Mesenteric fat pad (tissue), 1 donor: ENCODE results near the gene NKX1-1. TPM values are rescaled to one million over a fixed set of nuclear protein-coding genes. Genes with fewer than 3 reads are reported as not detected.

Experiments used
- DNase-seq: peaks from one replicate; pipeline ENCODE4 v3.0.0-alpha.2; 2020; ENCODE audit warnings: low spot score
- total RNA-seq: library from RNA; stranded (reverse); fragmentation: NEBNext Ultra II Directional; extraction: Animal tissue kit (Norgen Biotek cat#: 25700); gene quantifications from one replicate; pipeline ENCODE4 v1.2.1, GENCODE V29; 2021
- donor health status: DM: yes; HTN: yes; CAD: no.

The NKX1-1 gene
- total RNA-seq, 1 donor from 2014 or later: not detected

DNA sequence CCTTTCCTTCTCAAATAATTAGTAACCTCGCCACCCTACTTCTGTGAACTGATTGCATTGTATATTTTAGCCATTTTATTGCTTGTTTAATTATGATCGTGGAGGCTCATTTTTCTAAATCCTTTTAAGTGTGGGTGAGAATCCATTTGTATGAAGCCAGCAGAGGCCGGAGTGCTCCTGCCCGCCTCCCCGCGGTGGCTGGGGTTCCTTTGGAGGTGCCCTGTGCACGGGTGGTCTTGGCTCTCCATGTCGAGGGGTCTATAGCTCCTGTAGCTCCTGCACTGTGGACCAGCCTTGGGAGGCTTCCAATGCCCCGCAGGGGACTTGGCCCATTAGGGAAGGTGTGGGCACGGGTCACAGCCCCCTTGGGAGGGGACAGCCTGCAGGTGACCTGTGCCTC lies 44.2 kb downstream of the NKX1-1 start:
- DNase-seq: no peak

DNA sequence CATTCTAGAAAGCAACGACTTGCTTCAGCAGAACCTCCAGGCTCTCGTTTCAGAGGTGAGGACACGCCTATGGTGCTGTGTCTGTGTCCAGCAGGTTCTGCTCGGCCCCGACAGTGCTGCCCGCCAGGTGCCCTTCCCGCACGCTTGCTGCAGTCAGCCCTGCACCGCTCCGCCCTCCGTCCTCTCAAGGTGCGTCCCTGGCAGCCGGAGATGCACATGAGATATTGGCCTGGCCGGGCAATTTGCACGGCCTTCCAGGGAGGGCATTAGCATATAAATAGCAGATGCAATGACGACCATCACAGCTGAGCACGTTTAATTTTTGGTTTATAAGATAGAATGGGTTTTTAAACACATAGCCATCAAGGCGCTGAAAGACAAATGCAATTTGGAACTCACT lies 44.8 kb downstream of the NKX1-1 start:
- DNase-seq: no peak

DNA sequence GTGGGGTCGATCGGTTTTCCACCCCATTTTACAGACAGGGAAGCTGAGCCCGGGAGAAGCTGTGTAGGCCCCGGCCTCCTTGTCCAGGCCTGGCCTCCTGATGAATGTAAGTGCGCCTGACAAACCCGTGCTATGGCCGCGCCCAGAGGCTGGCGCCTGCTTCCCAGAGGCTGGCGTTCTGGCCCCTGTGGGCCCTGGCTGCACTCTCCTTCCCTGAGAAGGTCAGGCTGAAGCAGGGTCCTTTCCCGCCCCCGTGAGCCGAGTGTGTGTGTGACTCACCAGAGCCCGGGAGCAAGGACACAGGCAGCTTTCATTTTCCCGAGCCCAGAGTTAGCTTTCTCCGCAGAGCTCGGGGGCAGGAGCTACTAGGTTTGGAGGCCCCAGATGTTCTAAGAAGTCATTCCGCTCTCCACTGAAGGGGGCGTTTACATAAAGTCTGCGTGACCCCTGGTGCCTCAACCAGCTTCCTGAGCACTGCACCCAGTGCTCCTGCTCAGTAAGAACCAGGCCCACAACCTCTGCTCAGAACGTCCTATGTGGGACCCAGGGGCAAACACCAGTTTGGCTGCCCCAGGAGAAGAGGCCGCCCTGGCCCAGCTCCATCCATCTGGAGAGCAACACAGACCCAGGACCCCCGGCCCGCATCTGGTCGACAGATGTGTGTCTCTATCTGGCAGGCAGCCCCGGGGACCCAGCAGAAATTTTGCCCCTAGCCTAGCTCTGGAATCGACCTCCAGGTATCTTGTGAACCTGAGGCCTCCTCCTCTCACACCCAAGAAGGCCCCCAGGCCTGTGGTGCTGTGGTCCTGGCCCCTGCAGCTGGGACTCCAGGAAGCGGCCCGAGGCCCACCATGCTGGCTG lies 45.6 kb downstream of the NKX1-1 start:
- no peak for DNase-seq

GRCh38 chr4:1359976-1360375 lies 46.3 kb downstream of the NKX1-1 start:
- DNase-seq: no peak

GRCh38 chr4:1359144-1359501 lies 47.1 kb downstream of the NKX1-1 start:
- DNase-seq: no peak

DNA sequence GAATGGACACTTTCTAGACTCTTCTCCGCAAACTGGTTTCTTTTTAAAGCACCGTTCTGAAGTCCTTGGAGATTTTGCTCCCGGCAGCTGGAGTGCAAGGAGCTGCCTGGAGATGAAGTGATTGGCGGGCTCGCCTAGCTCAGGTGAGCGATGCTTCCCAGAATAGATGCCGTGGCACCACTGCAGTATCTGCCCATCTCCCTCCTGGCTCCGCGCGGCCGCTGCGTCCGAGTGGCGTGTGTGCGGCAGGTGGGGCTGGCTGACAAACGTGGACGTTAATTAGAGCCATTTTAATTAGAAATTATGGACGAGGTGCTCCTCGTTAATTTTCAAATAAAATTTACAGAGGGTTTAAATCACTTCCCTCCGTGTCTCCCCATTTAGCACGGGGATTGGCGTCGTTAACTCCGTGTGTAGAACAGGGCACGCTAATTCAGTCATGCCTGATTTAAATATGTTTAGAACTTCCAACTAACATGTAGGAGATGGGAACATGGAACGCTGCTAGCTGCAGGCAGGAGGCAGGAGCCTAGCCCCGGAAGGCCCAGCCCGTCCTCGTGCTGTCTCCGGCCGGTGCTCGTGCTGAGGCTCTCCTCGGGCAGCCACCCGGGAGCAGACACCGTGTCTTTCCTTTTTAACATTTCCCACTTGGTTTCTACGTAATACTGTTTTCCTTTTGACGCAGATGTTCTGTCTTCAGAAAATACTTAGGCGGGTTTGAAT lies 47.7 kb downstream of the NKX1-1 start:
- no peak for DNase-seq

DNA sequence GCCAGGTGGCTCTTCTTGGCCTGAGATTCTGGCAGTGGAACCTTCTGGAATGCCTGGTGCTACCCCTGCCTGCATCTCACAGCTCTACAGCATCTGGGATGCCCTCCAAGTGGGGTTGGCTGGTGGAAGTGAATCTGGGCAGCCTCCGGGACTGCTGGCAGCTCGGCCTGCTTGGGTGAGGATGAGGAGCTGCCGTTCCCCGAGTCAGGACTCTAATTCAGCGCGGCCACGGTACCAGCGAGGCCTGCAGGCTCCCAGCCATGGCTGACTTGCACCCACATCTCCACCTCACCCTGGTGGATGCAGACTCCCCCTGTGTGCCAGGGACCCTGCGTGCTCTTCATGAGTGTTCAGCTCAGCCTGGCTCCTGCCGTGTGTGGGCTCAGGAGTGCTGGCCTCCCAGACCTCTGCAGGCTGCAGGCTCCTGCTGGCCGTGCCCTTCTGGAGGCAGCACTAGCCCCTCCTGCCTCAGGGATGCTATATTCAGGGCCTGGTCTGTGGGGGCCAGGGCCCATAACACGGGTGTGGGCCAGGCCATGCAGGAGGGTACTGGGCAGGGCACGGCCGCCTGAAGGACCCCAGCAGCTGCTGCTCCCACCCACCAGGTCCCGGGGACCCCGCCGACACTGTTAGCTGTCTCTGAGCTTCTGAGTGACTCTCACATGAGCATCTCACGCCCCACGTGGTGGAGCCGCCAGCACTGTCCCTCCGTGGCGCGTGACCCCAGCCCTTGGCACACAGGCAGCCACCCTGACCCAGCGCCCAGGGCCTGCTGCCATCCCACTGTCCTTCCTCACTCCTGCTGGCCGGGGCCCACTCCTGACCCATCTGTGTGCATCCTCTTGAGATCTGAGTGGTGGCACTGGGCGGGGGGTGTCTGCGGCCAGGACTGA lies 48.6 kb downstream of the NKX1-1 start:
- no peak for DNase-seq

DNA sequence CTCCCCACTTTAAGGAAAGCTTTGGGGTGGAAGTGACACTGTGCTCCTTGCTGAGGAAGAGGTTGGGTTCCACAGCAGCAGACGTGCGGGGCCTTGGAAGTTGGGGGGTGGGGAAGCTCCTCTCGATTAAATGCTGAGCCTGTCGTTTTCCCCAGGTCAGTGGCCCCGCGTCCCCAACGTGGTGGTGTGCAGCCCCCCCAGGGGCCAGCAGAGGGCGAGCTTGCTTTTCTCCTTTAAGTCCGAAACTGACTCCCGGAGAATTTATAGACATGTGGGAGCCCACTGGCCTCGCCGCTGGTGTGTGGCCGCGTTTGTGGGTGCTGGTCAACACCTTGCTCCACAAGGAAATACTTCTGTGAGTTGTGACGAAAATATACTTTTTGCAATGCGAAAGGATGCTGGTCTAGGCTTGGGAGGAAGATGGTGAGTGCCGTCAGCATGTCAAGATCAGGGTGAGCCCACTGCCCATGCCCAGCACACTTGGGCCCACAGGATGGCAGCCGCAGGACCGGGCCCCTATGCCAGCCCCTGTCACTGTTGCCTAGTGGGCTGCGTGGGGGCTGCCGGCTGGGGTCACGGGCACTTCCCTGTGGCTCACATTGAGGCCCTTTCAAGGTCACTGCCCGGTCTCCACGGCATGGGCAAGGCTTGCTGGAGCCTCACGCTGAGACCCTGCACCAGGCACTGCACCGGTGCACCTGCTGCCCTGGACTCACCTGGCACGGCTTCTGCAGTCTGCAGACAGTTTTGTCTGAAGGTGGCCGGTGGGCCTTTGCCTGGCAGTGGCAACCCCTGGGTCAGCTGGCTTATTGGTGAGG lies 49.9 kb downstream of the NKX1-1 start:
- DNase-seq: no peak

- no peak for DNase-seq
These were observed 50.9 kb downstream of the NKX1-1 start for GRCh38 chr4:1355378-1355777.

- DNase-seq: no peak
These were observed 51.3 kb downstream of the NKX1-1 start for GRCh38 chr4:1354983-1355275.

DNA sequence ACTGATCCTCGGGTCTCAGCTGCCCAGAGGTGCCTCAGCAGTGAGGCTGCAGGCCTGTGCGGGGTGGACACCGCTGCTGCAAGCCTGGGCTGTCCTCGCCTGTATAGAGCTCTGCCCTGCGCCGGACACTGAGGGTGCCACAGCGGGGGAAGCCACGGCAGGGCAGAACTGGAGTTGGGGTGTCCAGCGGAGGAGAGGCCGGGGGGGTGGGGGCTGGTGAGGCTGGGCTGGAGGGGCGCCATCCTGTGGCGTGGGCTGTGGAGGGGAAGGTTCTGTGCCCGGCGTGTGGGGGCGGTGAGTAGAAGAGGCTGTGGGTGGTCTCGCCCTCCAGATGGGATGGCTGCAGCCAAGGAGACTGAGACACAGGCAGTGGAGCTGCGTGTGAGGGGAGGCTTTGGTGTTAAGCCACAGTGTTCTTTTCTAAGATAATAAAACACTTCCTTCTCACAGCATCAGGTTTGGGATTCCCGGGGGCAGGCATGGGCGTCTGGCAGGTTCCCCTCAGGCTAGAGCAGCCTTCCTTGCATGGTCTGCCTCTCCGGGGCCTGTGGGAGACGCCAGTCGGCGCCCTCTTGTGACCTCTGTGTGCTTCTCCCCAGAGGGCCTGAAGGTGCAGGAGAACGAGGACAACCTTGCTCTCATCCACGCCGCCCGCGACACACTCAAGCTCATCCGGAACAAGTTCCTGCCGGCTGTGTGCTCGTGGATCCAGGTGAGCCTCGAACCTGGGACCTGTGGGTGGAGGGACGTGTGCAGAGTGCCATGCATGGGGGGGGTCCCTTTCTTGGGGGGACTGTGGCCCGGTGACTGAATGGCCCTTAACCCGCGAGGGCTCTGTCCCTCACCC lies 51.9 kb downstream of the NKX1-1 start:
- DNase-seq: no peak

DNA sequence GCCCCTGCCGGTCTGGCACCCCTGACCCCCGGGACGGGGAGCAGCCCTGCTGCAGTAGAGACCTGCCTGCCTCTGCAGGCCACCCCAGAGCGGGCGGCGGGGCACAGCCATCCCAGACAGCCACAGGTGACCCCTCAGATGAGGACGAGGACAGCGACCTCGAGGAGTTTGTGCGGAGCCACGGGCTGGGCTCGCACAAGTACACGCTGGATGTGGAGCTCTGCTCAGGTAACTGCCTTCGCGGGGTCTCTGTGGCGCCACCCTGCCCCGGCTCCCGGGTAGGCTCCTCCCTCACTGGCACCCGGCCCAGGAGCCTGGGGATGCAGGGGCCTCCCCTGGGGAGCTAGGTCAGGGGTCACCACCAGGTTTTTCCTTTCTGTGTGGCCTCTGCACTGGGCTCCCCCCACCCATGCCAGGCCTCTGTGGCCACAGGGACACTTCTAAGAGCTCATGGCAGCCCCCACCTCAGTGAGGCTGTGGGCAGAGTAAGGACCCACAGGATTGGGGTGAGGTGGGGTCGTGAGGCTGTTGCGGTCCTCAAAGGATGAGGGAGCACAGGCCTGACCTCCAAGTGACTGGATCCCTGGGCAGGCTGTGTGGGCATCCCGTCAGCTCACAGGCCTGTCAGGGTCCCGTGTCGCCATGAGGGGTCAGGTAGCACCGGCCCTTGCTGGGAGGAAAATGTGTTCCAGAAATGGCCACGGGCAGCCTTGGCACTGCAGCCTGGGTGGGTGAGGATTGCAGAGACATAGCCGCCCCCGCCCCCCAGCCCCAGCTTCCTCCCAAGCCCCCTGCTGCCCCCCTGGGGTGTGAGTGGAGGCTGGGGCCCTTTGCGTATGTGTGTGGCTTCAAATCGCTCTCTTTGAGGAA lies 52.8 kb downstream of the NKX1-1 start:
- no peak for DNase-seq

Other genes starting within 250 kb of the NKX1-1 start
- 27.3 TPM for gene SPON2, start 233.9 kb downstream of the NKX1-1 start, total RNA-seq
- gene CTBP1, start 157.3 kb downstream of the NKX1-1 start, total RNA-seq: 147 TPM
- 46.8 TPM for gene MAEA, start 116.6 kb downstream of the NKX1-1 start, total RNA-seq
- gene UVSSA, start 59.2 kb downstream of the NKX1-1 start, total RNA-seq: 19.0 TPM